ENCODE data around the gene RAD51C. TPM values are rescaled to one million over a fixed set of nuclear protein-coding genes. Genes with fewer than 3 reads are reported as not detected.
A peak's percentile ranks its signal among the peaks of the same experiment; 100 is the strongest.
"Not testable (repeated sequence)": the region's sequence is repeated elsewhere in the genome, so short reads cannot be mapped to it uniquely, and the experiment has no call there.

Gene RAD51C
- total RNA-seq, 1 donor from 2014 or later: 22.0 TPM

DNA sequence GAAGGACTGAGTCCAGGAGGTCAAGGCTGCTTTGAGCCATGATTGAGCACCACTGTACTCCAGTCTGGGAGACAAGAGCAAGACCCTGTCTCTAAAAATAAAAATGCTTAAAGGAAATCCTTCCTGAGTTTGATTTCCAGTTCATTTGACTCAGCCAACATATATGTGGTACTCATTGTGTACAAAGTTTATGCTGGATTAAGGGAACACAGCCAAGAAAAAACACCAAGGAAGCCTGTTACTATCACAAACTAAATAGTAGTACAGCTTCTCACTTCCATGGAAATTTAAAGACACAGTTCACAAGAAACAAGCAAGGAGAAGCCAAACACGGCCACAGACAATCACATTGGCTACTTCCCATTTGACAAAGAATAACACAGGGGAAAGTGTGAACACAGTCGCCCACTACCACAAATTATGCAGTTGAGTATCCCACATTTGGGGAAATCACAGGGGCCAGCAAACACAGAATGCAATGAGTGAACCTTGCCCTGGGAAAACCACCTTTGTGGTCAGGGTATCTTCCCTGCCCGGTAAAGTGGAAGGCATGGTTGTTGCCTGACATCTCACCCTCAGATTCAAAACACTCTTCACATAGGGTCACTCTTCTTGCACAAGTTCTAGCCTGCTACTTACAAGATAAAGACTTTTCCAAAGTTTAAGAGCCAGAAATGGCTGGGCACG lies 15.1 kb upstream of the RAD51C start:
- Mint-ChIP-seq H3K27me3 (ENCODE audit: unreplicated experiment) (no peaks in the 10 kb centered on the region), H3K4me1 (ENCODE audit: unreplicated experiment) (peaks cover 12% of the 10 kb centered on the region), H3K4me3 (ENCODE audit: unreplicated experiment) (no peak overlapping the region), H3K9me3 (ENCODE audit: unreplicated experiment) (no peaks in the 10 kb centered on the region), H3K36me3 (ENCODE audit: unreplicated experiment) (no peaks in the 10 kb centered on the region), H3K27ac (ENCODE audit: unreplicated experiment) (no peak overlapping the region)
- TF ChIP-seq, protein P1, sequence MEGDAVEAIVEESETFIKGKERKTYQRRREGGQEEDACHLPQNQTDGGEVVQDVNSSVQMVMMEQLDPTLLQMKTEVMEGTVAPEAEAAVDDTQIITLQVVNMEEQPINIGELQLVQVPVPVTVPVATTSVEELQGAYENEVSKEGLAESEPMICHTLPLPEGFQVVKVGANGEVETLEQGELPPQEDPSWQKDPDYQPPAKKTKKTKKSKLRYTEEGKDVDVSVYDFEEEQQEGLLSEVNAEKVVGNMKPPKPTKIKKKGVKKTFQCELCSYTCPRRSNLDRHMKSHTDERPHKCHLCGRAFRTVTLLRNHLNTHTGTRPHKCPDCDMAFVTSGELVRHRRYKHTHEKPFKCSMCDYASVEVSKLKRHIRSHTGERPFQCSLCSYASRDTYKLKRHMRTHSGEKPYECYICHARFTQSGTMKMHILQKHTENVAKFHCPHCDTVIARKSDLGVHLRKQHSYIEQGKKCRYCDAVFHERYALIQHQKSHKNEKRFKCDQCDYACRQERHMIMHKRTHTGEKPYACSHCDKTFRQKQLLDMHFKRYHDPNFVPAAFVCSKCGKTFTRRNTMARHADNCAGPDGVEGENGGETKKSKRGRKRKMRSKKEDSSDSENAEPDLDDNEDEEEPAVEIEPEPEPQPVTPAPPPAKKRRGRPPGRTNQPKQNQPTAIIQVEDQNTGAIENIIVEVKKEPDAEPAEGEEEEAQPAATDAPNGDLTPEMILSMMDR (IDR thresholded peaks at IDR 0.05): no peak
- no peak for DNase-seq (ENCODE audit: extremely low spot score, unreplicated experiment)

DNA sequence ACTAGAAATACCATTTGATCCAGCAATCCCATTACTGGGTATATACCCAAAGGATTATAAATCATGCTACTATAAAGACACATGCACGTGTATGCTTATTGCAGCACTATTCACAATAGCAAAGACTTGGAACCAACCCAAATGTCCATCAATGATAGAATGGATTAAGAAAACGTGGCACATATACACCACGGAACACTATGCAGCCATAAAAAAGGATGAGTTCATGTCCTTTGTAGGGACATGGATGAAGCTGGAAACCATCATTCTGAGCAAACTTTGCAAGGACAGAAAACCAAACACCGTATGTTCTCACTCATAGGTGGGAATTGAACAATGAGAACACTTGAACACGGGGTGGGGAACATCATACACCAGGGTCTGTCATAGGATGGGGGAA lies 14.1 kb upstream of the RAD51C start:
- not testable (repeated sequence) for H3K9me3 Mint-ChIP-seq (ENCODE audit: unreplicated experiment); DNase-seq (ENCODE audit: extremely low spot score, unreplicated experiment); H3K4me3 Mint-ChIP-seq (ENCODE audit: unreplicated experiment); H3K27ac Mint-ChIP-seq (ENCODE audit: unreplicated experiment); H3K36me3 Mint-ChIP-seq (ENCODE audit: unreplicated experiment); H3K27me3 Mint-ChIP-seq (ENCODE audit: unreplicated experiment)
- H3K4me1 Mint-ChIP-seq (ENCODE audit: unreplicated experiment): peaks cover 12% of the 10 kb centered on the region

DNA sequence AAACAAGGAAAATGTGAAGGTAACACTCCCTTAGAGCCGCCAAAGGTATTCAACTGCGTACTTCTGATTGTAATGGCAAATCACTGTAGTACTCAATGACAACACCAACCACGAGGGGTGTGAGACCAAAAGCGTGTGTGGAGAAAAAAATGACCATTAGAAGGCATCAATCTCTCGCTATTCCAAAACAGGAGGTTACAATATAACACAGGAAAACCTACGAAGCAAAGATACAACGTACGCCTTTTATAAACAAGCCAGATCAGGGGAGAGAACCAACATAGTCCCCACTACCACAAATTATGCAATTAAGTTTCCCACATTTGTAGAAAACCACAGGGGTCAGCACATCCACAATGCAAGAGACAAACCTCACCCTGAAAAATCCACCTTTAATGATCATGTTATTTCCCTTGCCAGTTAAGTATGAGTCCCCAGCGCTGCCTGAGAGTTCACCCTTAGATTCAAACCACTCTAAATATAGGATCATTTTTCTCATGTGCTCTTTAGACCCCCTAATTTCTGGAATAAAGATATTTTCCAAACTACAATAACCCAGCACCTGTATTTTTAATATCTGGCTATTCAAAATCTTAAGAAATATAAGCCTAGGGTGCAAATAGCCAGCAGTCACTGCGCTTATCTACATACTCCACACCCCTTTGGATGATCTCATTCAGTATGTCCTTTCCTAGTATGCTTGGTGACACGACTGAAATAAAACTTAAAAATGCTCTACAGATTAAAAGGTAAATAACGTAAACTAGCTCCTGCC lies 13.0 kb upstream of the RAD51C start:
- Mint-ChIP-seq H3K27ac (ENCODE audit: unreplicated experiment) (peak overlapping the region; percentile 77), H3K4me3 (ENCODE audit: unreplicated experiment) (peak overlapping the region; percentile 60), H3K9me3 (ENCODE audit: unreplicated experiment) (no peaks in the 10 kb centered on the region), H3K27me3 (ENCODE audit: unreplicated experiment) (no peaks in the 10 kb centered on the region), H3K4me1 (ENCODE audit: unreplicated experiment) (peaks cover 12% of the 10 kb centered on the region), H3K36me3 (ENCODE audit: unreplicated experiment) (no peaks in the 10 kb centered on the region)
- no peak for DNase-seq (ENCODE audit: extremely low spot score, unreplicated experiment)
- TF ChIP-seq, protein P1 (IDR thresholded peaks at IDR 0.05): no peak

DNA sequence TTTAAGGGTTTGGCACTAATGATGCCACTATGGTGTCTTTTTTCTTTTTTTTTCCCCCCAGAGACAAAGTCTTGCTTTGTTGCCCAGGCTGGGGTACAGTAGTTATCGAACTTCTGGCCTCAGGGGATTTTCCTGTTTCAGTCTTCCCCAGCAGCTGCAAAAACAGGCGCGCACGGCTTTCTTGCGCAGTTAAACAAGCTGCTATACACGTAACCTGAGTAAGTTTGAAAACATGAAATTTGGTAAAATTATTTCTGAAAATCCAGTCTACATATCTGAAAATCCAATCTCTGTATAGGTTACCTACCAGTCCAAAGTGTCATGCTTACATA lies 12.4 kb upstream of the RAD51C start:
- no peaks in the 10 kb centered on the region for H3K27me3 Mint-ChIP-seq (ENCODE audit: unreplicated experiment)
- TF ChIP-seq, protein P1 (IDR thresholded peaks at IDR 0.05): no peak
- peak overlapping the region; percentile 60 for H3K4me3 Mint-ChIP-seq (ENCODE audit: unreplicated experiment)
- no peaks in the 10 kb centered on the region for H3K36me3 Mint-ChIP-seq (ENCODE audit: unreplicated experiment)
- H3K4me1 Mint-ChIP-seq (ENCODE audit: unreplicated experiment): peaks cover 12% of the 10 kb centered on the region
- no peak for DNase-seq (ENCODE audit: extremely low spot score, unreplicated experiment)
- H3K27ac Mint-ChIP-seq (ENCODE audit: unreplicated experiment): peak overlapping the region; percentile 77
- no peaks in the 10 kb centered on the region for H3K9me3 Mint-ChIP-seq (ENCODE audit: unreplicated experiment)

DNA sequence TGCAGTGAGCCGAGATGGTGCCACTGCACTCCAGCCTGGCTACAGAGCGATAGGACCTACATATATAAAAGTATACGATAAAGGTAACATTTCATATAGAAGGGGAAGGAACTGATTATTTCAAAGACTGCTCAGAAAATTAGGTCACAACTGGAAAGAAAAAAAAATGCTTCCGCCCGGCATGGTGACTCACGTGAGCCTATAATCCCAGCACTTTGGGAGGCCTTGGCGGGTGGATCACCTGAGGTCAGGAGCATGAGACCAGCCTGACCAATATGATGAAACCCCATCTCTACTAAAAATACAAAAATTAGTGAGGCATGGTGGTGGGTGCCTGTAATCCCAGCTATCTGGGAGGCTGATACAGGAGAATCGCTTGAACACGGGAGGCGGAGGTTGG lies 8.4 kb upstream of the RAD51C start:
- peaks cover 4% of the 10 kb centered on the region for H3K27me3 Mint-ChIP-seq (ENCODE audit: unreplicated experiment)
- no peak overlapping the region for H3K27ac Mint-ChIP-seq (ENCODE audit: unreplicated experiment)
- H3K4me1 Mint-ChIP-seq (ENCODE audit: unreplicated experiment): peaks cover 12% of the 10 kb centered on the region
- TF ChIP-seq, protein P1 (IDR thresholded peaks at IDR 0.05): no peak
- H3K36me3 Mint-ChIP-seq (ENCODE audit: unreplicated experiment): no peaks in the 10 kb centered on the region
- no peak for DNase-seq (ENCODE audit: extremely low spot score, unreplicated experiment)
- H3K9me3 Mint-ChIP-seq (ENCODE audit: unreplicated experiment): no peaks in the 10 kb centered on the region
- H3K4me3 Mint-ChIP-seq (ENCODE audit: unreplicated experiment): no peak overlapping the region

DNA sequence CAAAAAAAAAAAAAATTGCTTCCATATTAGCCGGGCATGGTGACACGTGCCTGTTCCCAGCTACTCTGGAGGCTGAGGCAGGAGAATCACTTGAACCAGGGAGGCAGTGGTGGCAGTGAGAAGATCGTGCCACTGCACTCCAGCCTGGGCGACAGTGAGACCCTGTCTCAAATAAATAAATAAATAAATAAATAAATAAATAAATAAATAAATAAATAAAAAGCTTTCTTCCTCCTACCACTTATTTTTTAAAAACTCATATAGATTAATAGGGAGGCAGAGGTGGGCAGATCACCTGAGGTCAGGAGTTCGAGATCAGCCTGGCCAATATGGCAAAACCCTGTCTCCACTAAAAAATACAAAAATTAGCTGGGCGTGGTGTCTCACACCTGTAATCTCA lies 7.9 kb upstream of the RAD51C start:
- not testable (repeated sequence) for H3K27me3 Mint-ChIP-seq (ENCODE audit: unreplicated experiment); H3K4me1 Mint-ChIP-seq (ENCODE audit: unreplicated experiment); H3K4me3 Mint-ChIP-seq (ENCODE audit: unreplicated experiment); DNase-seq (ENCODE audit: extremely low spot score, unreplicated experiment); H3K27ac Mint-ChIP-seq (ENCODE audit: unreplicated experiment); H3K9me3 Mint-ChIP-seq (ENCODE audit: unreplicated experiment); H3K36me3 Mint-ChIP-seq (ENCODE audit: unreplicated experiment)
